NCI-H187 treated with DMSO at 0.1 percent for 48 hours (cell line): ENCODE data around the gene PNLDC1.
"Not testable (repeated sequence)": the region's sequence is repeated elsewhere in the genome, so short reads cannot be mapped to it uniquely, and the experiment has no call there.

Source experiments
- DNase-seq: peaks from one replicate; lab custom pipeline; 2025; lab: John Stamatoyannopoulos, UW

PNLDC1 gene

GRCh38 chr6:159853754-159854153, 53.7 kb downstream of the PNLDC1 start:
- no peak for DNase-seq

- DNase-seq = no peak
These were observed 54.9 kb downstream of the PNLDC1 start for GRCh38 chr6:159854959-159855358.

- DNase-seq = no peak
These were observed 58.2 kb downstream of the PNLDC1 start for GRCh38 chr6:159858259-159858658.

- DNase-seq = no peak
These were observed 60.4 kb downstream of the PNLDC1 start for GRCh38 chr6:159860482-159860881.

GRCh38 chr6:159862103-159862502, 62.0 kb downstream of the PNLDC1 start:
- DNase-seq = no peak

GRCh38 chr6:159863341-159863740, 63.3 kb downstream of the PNLDC1 start:
- DNase-seq = not testable (repeated sequence)

- DNase-seq = no peak
These were observed 65.3 kb downstream of the PNLDC1 start for GRCh38 chr6:159865226-159865920.

DNA sequence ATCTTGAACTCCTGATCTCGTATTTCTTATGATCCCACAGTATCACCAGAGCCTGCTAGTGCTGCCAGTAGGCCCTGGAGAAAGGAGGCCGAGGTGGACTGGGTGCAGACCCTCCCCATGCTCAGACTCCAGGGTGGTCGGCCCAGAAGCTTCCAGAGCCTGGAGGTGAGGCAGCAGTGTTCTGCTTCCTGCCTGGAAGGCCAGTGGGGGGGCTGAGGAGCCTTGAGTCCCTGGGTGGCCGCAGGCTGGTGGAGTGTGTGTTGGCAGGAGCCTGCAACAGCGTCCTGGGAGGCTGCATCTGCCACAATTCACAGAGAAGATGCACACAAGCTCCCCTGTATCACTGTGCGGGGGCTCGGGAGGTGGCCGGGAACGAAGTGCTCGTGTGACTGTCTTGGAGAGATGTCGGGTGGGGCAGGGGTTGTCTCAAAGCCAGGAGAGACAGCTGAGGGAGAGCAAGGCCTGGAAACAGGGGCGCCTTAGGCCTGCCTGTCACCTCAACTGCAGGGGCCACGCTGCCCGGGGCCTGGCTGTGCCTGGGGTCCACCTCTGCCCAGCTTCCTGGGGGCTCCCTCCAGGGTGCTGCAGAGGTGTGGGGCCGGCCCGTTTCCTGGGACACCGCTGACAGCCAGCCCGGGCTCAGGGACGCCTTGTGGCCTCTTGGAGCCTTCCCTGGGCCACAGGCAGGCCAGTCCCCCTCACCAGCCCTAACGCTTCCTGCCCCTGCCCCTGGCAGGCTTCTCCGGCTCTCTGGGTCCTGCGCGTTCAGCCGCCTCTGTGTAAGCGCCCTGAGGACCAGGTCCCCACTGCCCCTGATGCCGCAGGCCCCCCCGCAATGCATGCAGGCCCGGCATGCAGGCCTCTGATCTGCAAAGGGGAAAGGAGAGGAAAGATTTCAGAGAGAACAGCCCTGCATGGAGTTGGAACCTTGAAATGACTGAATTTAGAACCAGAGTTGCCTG, 66.5 kb downstream of the PNLDC1 start:
- DNase-seq = no peak
